ENCODE results near the gene MTARC1.

Gene MTARC1

GRCh38 chr1:220770245-220770913 lies 16.3 kb upstream of the MTARC1 start:
- no peak for DNase-seq (ENCODE audit: low read depth in 2 of 3, low spot score in 2 of 3)

GRCh38 chr1:220772846-220773245 lies 13.9 kb upstream of the MTARC1 start:
- no peak for DNase-seq (ENCODE audit: low read depth in 2 of 3, low spot score in 2 of 3)

GRCh38 chr1:220775240-220775853 lies 11.4 kb upstream of the MTARC1 start:
- DNase-seq (ENCODE audit: low read depth in 2 of 3, low spot score in 2 of 3) = peak in 1 of 3 experiments; percentile 32

GRCh38 chr1:220776254-220776653 lies 10.5 kb upstream of the MTARC1 start:
- no peak for DNase-seq (ENCODE audit: low read depth in 2 of 3, low spot score in 2 of 3)

- peak; percentile 22 to 67 (median 33) for DNase-seq (ENCODE audit: low read depth in 2 of 3, low spot score in 2 of 3)
These were observed 9.9 kb upstream of the MTARC1 start for GRCh38 chr1:220776720-220777326.

- DNase-seq (ENCODE audit: low read depth in 2 of 3, low spot score in 2 of 3) = no peak
These were observed 3.3 kb upstream of the MTARC1 start for GRCh38 chr1:220783453-220783852.

GRCh38 chr1:220784751-220785150 lies 2.0 kb upstream of the MTARC1 start:
- no peak for DNase-seq (ENCODE audit: low read depth in 2 of 3, low spot score in 2 of 3)

- DNase-seq (ENCODE audit: low read depth in 2 of 3, low spot score in 2 of 3) = no peak
These were observed 1.3 kb upstream of the MTARC1 start for GRCh38 chr1:220785166-220786056.

GRCh38 chr1:220786057-220786336 lies 716 bp upstream of the MTARC1 start:
- no peak for DNase-seq (ENCODE audit: low read depth in 2 of 3, low spot score in 2 of 3)

GRCh38 chr1:220787069-220787619 lies 431 bp downstream of the MTARC1 start:
- no peak for DNase-seq (ENCODE audit: low read depth in 2 of 3, low spot score in 2 of 3)

- DNase-seq (ENCODE audit: low read depth in 2 of 3, low spot score in 2 of 3) = no peak
These were observed 2.2 kb downstream of the MTARC1 start for GRCh38 chr1:220788900-220789299.

- no peak for DNase-seq (ENCODE audit: low read depth in 2 of 3, low spot score in 2 of 3)
These were observed 2.9 kb downstream of the MTARC1 start for GRCh38 chr1:220789532-220790147.

- no peak for DNase-seq (ENCODE audit: low read depth in 2 of 3, low spot score in 2 of 3)
These were observed 4.6 kb downstream of the MTARC1 start for GRCh38 chr1:220791285-220791684.

- no peak for DNase-seq (ENCODE audit: low read depth in 2 of 3, low spot score in 2 of 3)
These were observed 5.2 kb downstream of the MTARC1 start for GRCh38 chr1:220791956-220792355.

- DNase-seq (ENCODE audit: low read depth in 2 of 3, low spot score in 2 of 3) = no peak
These were observed 9.8 kb downstream of the MTARC1 start for GRCh38 chr1:220796530-220796929.

- DNase-seq (ENCODE audit: low read depth in 2 of 3, low spot score in 2 of 3) = no peak
These were observed 10.3 kb downstream of the MTARC1 start for GRCh38 chr1:220797044-220797443.

GRCh38 chr1:220797553-220797952 lies 10.8 kb downstream of the MTARC1 start:
- DNase-seq (ENCODE audit: low read depth in 2 of 3, low spot score in 2 of 3) = no peak

GRCh38 chr1:220798338-220798737 lies 11.6 kb downstream of the MTARC1 start:
- DNase-seq (ENCODE audit: low read depth in 2 of 3, low spot score in 2 of 3) = no peak

GRCh38 chr1:220800262-220800661 lies 13.5 kb downstream of the MTARC1 start:
- no peak for DNase-seq (ENCODE audit: low read depth in 2 of 3, low spot score in 2 of 3)

- DNase-seq (ENCODE audit: low read depth in 2 of 3, low spot score in 2 of 3) = no peak
These were observed 16.9 kb downstream of the MTARC1 start for GRCh38 chr1:220803401-220804201.

Data from activated CD8-positive, alpha-beta memory T cell treated with anti-CD3 and anti-CD28 coated beads for 48 hours (primary cell).